HL-60 (cell line): ENCODE data around the gene DLEC1.

Experiments
- DNase-seq, 2 experiments: peaks; one replicate each; pipeline ENCODE4 v3.0.0-alpha.2; 2010 to 2020; ENCODE audit warnings: low read depth in 1 of 2, low spot score in 1 of 2
- H3K27ac ChIP-seq: fragments of 250-450 bp; sonication (Bioruptor Pico); replicated peaks from 2 replicates; pipeline ENCODE4 v1.5.1; 2020; ENCODE audit warnings: mild to moderate bottlenecking, moderate library complexity
- H3K27me3 ChIP-seq: fragments of 250-450 bp; sonication (Bioruptor Pico); 2 replicates; pipeline ENCODE4 v1.5.1; 2021; ENCODE audit warnings: mild to moderate bottlenecking, moderate library complexity; ENCODE audit not compliant: insufficient read depth, poor library complexity, severe bottlenecking
- H3K4me3 ChIP-seq: replicated peaks from 2 replicates; pipeline ENCODE4 v1.5.1; 2011; ENCODE audit warnings: mild to moderate bottlenecking, control low read depth, low read length; ENCODE audit not compliant: insufficient read depth
- GABPA ChIP-seq: IDR thresholded peaks from 2 replicates; pipeline ENCODE4 v1.6.1; 2012; ENCODE audit warnings: low read depth
- POLR2AphosphoS5 ChIP-seq: IDR thresholded peaks from 2 replicates; pipeline ENCODE4 v1.6.1; 2012; ENCODE audit warnings: low read depth
- SPI1 ChIP-seq: IDR thresholded peaks from 2 replicates; pipeline ENCODE4 v1.6.1; 2012; ENCODE audit warnings: low read depth, mild to moderate bottlenecking, borderline replicate concordance
- long read RNA-seq: library from polyadenylated mRNA; unstranded; transcript quantifications from one replicate; pipeline ENCODE4 v2.0.0, GENCODE V29; 2020
- TF ChIP-seq, protein P1 (sequence below): IDR thresholded peaks from 2 replicates; pipeline ENCODE4 v1.6.1; 2012; ENCODE audit warnings: low read depth; ENCODE audit not compliant: insufficient replicate concordance
- TF ChIP-seq, protein P2 (sequence below): IDR thresholded peaks from one replicate; pipeline ENCODE4 v1.5.1; 2011; ENCODE audit warnings: low read length, control low read depth, inconsistent platforms; ENCODE audit not compliant: insufficient read depth

DLEC1 gene, protein sequence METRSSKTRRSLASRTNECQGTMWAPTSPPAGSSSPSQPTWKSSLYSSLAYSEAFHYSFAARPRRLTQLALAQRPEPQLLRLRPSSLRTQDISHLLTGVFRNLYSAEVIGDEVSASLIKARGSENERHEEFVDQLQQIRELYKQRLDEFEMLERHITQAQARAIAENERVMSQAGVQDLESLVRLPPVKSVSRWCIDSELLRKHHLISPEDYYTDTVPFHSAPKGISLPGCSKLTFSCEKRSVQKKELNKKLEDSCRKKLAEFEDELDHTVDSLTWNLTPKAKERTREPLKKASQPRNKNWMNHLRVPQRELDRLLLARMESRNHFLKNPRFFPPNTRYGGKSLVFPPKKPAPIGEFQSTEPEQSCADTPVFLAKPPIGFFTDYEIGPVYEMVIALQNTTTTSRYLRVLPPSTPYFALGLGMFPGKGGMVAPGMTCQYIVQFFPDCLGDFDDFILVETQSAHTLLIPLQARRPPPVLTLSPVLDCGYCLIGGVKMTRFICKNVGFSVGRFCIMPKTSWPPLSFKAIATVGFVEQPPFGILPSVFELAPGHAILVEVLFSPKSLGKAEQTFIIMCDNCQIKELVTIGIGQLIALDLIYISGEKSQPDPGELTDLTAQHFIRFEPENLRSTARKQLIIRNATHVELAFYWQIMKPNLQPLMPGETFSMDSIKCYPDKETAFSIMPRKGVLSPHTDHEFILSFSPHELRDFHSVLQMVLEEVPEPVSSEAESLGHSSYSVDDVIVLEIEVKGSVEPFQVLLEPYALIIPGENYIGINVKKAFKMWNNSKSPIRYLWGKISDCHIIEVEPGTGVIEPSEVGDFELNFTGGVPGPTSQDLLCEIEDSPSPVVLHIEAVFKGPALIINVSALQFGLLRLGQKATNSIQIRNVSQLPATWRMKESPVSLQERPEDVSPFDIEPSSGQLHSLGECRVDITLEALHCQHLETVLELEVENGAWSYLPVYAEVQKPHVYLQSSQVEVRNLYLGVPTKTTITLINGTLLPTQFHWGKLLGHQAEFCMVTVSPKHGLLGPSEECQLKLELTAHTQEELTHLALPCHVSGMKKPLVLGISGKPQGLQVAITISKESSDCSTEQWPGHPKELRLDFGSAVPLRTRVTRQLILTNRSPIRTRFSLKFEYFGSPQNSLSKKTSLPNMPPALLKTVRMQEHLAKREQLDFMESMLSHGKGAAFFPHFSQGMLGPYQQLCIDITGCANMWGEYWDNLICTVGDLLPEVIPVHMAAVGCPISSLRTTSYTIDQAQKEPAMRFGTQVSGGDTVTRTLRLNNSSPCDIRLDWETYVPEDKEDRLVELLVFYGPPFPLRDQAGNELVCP (N-terminal part only)
- long read RNA-seq = 0 reads

DNA sequence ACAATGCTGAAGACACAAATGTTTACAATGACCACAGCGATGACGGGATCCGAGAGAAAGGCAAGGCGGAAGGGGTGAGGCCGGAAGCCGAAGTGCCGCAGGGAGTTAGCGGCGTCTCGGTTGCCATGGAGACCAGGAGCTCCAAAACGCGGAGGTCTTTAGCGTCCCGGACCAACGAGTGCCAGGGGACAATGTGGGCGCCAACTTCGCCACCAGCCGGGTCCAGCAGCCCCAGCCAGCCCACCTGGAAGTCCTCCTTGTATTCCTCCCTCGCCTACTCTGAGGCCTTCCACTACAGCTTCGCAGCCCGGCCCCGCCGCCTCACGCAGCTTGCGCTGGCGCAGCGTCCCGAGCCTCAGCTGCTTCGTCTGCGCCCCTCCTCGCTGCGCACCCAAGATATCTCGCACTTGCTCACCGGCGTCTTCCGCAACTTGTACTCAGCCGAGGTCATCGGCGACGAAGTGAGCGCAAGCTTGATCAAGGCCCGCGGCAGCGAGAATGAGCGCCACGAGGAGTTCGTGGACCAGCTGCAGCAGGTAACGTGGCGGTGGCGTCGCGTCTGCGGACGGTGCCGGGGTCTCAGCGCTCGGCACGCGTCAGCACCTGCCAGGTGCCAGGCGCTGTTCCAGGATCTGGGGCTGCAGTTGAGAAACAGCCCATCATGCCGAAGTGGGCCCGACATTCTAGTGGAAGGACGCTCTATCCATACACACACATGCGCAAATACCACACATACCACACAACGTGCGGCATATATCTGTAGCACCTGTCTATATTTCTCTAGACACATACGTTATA lies at the start of gene DLEC1:
Gene DLEC1, plus strand, starts transcription at position 108 of the 798 bp plus-strand sequence. Its CDS starts 18 bp downstream, at position 126.
- TF ChIP-seq POLR2AphosphoS5 (no peak), GABPA (no peak), SPI1 (no peak)
- TF ChIP-seq, protein P1, sequence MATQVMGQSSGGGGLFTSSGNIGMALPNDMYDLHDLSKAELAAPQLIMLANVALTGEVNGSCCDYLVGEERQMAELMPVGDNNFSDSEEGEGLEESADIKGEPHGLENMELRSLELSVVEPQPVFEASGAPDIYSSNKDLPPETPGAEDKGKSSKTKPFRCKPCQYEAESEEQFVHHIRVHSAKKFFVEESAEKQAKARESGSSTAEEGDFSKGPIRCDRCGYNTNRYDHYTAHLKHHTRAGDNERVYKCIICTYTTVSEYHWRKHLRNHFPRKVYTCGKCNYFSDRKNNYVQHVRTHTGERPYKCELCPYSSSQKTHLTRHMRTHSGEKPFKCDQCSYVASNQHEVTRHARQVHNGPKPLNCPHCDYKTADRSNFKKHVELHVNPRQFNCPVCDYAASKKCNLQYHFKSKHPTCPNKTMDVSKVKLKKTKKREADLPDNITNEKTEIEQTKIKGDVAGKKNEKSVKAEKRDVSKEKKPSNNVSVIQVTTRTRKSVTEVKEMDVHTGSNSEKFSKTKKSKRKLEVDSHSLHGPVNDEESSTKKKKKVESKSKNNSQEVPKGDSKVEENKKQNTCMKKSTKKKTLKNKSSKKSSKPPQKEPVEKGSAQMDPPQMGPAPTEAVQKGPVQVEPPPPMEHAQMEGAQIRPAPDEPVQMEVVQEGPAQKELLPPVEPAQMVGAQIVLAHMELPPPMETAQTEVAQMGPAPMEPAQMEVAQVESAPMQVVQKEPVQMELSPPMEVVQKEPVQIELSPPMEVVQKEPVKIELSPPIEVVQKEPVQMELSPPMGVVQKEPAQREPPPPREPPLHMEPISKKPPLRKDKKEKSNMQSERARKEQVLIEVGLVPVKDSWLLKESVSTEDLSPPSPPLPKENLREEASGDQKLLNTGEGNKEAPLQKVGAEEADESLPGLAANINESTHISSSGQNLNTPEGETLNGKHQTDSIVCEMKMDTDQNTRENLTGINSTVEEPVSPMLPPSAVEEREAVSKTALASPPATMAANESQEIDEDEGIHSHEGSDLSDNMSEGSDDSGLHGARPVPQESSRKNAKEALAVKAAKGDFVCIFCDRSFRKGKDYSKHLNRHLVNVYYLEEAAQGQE = no peak
- TF ChIP-seq, protein P2, sequence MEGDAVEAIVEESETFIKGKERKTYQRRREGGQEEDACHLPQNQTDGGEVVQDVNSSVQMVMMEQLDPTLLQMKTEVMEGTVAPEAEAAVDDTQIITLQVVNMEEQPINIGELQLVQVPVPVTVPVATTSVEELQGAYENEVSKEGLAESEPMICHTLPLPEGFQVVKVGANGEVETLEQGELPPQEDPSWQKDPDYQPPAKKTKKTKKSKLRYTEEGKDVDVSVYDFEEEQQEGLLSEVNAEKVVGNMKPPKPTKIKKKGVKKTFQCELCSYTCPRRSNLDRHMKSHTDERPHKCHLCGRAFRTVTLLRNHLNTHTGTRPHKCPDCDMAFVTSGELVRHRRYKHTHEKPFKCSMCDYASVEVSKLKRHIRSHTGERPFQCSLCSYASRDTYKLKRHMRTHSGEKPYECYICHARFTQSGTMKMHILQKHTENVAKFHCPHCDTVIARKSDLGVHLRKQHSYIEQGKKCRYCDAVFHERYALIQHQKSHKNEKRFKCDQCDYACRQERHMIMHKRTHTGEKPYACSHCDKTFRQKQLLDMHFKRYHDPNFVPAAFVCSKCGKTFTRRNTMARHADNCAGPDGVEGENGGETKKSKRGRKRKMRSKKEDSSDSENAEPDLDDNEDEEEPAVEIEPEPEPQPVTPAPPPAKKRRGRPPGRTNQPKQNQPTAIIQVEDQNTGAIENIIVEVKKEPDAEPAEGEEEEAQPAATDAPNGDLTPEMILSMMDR = no peak
- DNase-seq = peak in 1 of 2 experiments; percentile 53
- no peak within 1 kb of the TSS for H3K4me3 ChIP-seq
- H3K27me3 ChIP-seq = no peaks in the 10 kb centered on the region
- H3K27ac ChIP-seq = no peak within 1 kb of the TSS

DNA sequence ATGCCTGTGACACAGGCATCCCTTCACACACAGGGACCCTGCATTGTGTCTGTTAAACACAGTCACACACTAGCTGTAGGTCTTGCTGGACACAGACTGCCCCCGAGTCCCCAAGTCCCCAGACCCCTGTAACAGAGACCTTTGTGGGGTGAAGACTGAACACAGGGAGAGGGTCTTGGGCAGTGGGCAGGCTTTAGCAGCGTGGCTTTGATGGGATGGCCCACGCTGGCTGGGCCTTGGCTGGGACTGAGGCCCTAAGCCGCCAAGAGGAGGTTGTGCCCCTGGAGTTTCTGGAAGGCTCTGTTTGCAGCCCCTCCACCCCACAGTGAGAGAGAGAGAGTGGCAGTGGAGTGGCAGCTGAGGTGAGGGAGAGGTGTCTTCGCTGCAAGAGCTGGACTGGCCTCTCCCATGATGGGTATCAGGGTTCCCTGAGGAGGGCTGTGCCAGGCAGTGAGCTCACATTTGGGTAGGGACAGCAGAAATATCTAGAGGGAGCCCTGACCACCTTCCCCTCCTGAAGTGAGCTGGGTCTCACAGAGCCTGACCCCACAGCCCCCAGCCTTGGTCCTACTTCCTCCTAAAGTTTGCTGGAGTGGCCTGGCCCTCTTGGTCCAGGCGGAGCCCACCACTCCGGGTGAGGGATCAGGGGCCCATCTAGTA lies 49.1 kb upstream of the DLEC1 start:
- H3K27ac ChIP-seq = no peak overlapping the region
- no peaks in the 10 kb centered on the region for H3K27me3 ChIP-seq
- DNase-seq = no peak
- TF ChIP-seq, protein P2 = no peak
- TF ChIP-seq GABPA = no peak
- no peak for TF ChIP-seq SPI1
- no peak for TF ChIP-seq POLR2AphosphoS5
- TF ChIP-seq, protein P1 = no peak
- no peak overlapping the region for H3K4me3 ChIP-seq

DNA sequence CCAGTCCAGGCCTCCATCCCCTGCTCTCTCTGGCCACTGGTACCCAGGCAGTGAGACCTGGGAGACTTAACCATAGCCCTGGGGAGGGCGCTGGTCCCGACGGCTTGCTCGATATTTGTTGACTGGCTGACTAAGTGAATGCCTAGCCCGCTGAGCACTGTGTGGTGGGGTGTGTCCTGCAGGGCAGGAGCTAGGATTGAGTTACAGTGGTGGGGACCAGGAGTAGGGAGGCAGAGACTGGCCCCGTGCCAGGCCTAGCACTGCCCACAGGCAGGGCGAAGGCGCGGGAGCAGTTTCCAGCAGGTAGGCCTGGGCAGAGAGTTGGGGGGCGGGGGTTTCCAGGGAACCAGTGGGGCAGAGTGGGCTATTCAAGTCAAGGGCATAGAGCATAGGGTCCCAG lies 48.5 kb upstream of the DLEC1 start, which contains the start of gene VILL:
Gene VILL, plus strand, starts transcription at position 260 of the 400 bp plus-strand sequence. CDS start 2,887 bp downstream, outside the sequence.
- no peak for DNase-seq
- TF ChIP-seq SPI1 = no peak
- TF ChIP-seq, protein P1 = no peak
- TF ChIP-seq, protein P2 = no peak
- no peak for TF ChIP-seq POLR2AphosphoS5
- TF ChIP-seq GABPA = no peak
- Histone ChIP-seq H3K4me3 (no peak within 1 kb of the TSS), H3K27ac (no peak within 1 kb of the TSS), H3K27me3 (no peaks in the 10 kb centered on the region)
